Mucosa of rectum (tissue), 2 donors: ENCODE results near the gene ASGR2.
A peak's percentile ranks its signal among the peaks of the same experiment; 100 is the strongest.
"Not testable (repeated sequence)": the region's sequence is repeated elsewhere in the genome, so short reads cannot be mapped to it uniquely, and the experiment has no call there.

Source experiments
- H3K27ac ChIP-seq, 2 donors: one replicate each; pipeline ENCODE4 v1.7.0; 2013; ENCODE audit warnings: inconsistent platforms in 2 of 2, low read depth in 2 of 2, low read length in 2 of 2
- H3K27me3 ChIP-seq, 2 donors: one replicate each; pipeline ENCODE4 v1.7.0; 2013; ENCODE audit warnings: low read length in 2 of 2; ENCODE audit not compliant: control insufficient read depth in 2 of 2, insufficient read depth in 2 of 2
- H3K36me3 ChIP-seq, 2 donors: one replicate each; pipeline ENCODE4 v1.7.0; 2013; ENCODE audit warnings: low read length in 2 of 2; ENCODE audit not compliant: control insufficient read depth in 2 of 2, insufficient read depth in 2 of 2
- H3K4me1 ChIP-seq, 2 donors: one replicate each; pipeline ENCODE4 v1.7.0; 2013; ENCODE audit warnings: low read length in 2 of 2, mild to moderate bottlenecking in 1 of 2; ENCODE audit not compliant: control insufficient read depth in 2 of 2, insufficient read depth in 2 of 2
- H3K4me3 ChIP-seq, 2 donors: one replicate each; pipeline ENCODE4 v1.7.0; 2013; ENCODE audit warnings: low read length in 2 of 2
- H3K9ac ChIP-seq, 2 donors: one replicate each; pipeline ENCODE4 v1.7.0; 2013; ENCODE audit warnings: low read length in 2 of 2, low read depth in 1 of 2, mild to moderate bottlenecking in 1 of 2
- H3K9me3 ChIP-seq, 2 donors: one replicate each; pipeline ENCODE4 v1.7.0; 2013; ENCODE audit warnings: low read length in 2 of 2; ENCODE audit not compliant: control insufficient read depth in 2 of 2
- donor health status: healthy.
- donor health status: Normal muscosa, but diverticular disease.

ASGR2 gene

DNA sequence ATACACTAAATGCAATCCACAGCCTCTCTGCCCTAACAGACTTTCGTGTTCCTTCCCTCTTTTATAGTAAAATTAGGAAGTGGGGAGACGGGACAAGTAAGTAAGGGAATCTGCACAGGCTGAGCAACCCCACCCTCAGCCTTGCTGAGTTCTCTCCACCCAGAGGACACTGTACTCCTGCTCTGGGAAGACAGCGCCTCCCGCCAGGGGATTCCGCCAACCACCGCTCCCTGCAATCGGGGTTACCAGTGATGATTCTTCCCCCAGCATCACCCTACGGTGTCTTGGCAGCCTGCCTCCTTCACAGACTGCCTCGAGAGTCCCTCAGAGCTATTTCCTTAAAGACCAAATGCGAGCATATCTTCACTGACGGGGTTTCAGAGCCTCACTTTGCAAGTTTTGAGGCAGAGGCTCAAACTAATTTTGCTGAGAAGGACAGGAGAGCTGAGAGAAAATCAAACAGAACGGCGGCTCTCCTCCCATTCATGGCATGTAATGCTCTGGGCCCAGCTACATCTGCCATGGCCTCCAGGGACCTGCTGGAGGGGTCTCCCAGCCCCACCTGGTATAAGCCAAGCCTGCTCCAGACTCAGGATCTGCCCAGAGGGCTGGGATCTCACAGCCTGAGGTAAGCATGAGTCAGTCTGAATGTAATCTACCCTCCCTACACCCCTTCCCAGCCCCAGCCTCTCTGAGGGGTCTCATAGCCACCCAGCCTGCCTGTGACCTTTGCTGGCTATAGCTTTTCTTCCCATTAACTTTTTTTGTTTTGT lies 22.7 kb upstream of the ASGR2 start:
- no peaks in the 10 kb centered on the region for H3K36me3 ChIP-seq
- H3K4me1 ChIP-seq, result peaks cover 13 to 24% of the 10 kb centered on the region in 2 donors
- H3K9me3 ChIP-seq, result no peaks in the 10 kb centered on the region
- H3K27ac ChIP-seq, result no peak overlapping the region
- peaks cover 5 to 6% of the 10 kb centered on the region in 2 donors for H3K27me3 ChIP-seq
- no peak overlapping the region for H3K9ac ChIP-seq
- H3K4me3 ChIP-seq, result no peak overlapping the region

DNA sequence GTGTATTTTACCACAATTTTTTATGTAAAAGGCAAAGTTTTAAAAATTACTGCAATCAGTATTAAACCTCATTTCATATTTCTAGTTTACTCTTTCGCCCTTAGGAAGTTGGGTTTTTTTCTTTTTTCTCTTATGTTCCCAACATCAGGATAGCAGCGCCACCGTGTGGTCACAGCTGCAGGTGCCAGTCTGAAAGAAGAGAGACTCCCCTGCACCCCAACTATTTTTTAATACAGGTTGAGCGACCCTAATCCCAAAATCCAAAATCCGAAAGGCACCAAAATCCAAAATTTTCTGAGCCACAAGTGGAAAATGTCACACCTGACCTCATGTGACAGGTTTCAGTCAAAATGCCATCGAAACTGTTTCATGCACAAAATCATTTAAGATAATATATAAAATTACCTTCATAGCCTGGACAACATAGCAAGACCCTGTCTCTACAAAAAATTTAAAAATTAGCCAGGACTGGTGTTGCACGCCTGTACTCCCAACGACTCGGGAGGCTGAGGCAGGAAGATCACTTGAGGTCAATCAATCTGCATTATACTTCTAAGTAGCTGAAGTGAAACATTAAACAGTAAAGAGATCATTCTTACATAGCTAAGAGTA lies 21.8 kb upstream of the ASGR2 start:
- Histone ChIP-seq H3K36me3 (no peaks in the 10 kb centered on the region), H3K27ac (no peak overlapping the region), H3K27me3 (peaks cover 5 to 6% of the 10 kb centered on the region in 2 donors), H3K9ac (no peak overlapping the region), H3K4me3 (no peak overlapping the region), H3K4me1 (peaks cover 13 to 15% of the 10 kb centered on the region in 2 donors), H3K9me3 (no peaks in the 10 kb centered on the region)

DNA sequence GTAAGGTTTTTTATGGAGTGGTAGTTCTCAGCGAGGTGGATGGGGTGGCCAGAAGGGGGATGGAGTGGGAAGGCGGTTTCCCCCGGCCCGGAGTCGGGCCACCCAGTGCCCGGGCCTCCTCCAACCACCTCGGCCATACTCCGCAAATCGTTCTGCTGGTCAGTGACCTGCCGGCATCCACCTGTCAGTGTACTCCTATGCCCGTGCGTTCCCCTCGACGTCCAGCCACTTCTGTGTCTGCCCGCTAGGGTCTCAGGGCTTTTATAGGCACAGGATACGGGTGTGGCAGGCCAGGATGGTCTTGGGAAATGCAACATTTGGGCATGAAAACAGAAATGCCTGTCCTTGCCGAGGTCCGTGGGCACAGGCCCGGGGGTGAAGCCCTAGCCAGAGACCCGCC lies 19.3 kb upstream of the ASGR2 start:
- Histone ChIP-seq H3K27me3 (peaks cover 5 to 6% of the 10 kb centered on the region in 2 donors), H3K9ac (no peak overlapping the region), H3K4me1 (peaks cover 0 to 3% of the 10 kb centered on the region in 2 donors), H3K4me3 (no peak overlapping the region), H3K9me3 (no peaks in the 10 kb centered on the region), H3K36me3 (no peaks in the 10 kb centered on the region), H3K27ac (no peak overlapping the region)

DNA sequence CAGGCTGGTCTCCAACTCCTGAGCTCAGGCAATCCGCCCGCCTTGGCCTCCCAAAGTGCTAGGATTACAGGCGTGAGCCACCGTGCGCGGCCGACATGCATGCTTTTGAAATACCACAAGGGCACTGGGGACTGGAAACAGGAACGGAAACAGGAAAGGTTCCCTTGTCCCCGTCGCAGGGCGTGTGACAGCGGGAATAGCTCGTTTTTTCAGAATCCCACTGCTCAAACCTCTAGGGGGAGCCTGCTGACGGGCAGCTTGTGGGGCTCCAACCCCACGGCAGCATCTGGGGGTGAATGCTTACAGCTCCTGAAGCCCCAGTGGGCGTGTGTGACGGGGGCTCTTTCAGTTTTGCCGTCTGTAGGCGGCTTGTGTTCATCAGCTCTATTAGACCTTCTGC lies 18.8 kb upstream of the ASGR2 start:
- H3K36me3 ChIP-seq, result no peaks in the 10 kb centered on the region
- no peak overlapping the region for H3K27ac ChIP-seq
- peaks cover 5 to 6% of the 10 kb centered on the region in 2 donors for H3K27me3 ChIP-seq
- H3K4me3 ChIP-seq, result no peak overlapping the region
- no peak overlapping the region for H3K9ac ChIP-seq
- H3K4me1 ChIP-seq, result no peaks in the 10 kb centered on the region
- no peaks in the 10 kb centered on the region for H3K9me3 ChIP-seq

DNA sequence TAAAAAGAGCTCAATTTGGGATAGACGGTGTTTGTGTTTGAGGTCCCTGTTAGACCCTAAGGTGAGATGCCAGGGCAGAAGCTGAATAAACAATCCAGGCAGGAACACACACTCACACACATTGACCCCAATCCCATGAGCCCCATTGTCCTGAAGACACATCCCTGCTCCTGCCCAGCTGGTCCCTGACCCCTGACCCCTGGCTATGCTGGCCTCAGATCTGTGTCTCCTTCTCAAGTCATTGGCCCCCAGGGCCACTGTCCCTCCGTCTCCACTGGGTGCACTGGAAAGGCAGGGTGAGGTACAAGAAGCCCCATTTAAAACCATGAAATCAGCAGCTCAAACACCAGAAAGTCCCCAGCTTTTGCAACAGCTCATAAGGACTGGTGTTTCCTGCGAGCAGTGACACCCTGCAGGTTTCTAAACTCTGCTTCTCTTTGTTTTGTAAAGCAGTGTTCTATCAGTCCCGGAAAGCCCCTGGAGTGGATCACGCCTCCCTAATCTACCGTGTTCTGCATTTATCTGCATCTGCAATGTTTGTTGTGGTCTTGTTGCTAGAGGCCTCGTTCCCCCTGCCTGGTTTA lies 18.0 kb upstream of the ASGR2 start:
- Histone ChIP-seq H3K9ac (no peak overlapping the region), H3K4me1 (no peaks in the 10 kb centered on the region), H3K36me3 (no peaks in the 10 kb centered on the region), H3K9me3 (no peaks in the 10 kb centered on the region), H3K27ac (peak overlapping the region in 1 of 2 donors; percentile 68), H3K27me3 (peaks cover 5 to 6% of the 10 kb centered on the region in 2 donors), H3K4me3 (no peak overlapping the region)

DNA sequence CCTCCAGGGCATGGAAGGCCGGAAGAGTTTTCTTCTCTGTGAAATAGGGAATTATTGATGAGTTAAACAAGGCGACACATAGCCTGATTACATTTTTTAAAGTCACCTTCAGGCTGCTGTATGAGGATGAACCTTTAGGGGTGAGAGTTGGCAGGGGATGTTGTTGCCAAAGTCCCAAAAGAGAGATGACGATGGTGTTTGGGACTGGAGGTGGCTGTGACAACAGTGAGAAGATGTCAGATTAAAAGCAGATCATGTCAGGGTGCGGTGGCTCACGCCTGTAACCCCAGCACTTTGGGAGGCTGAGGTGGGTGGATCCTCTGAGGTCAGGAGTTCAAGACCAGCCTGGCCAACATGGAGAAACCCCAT lies 16.8 kb upstream of the ASGR2 start:
- Histone ChIP-seq H3K36me3 (no peaks in the 10 kb centered on the region), H3K9ac (no peak overlapping the region), H3K27ac (peak overlapping the region in 1 of 2 donors; percentile 35), H3K4me3 (peak overlapping the region in 1 of 2 donors; percentile 31), H3K4me1 (no peaks in the 10 kb centered on the region), H3K27me3 (no peaks in the 10 kb centered on the region), H3K9me3 (no peaks in the 10 kb centered on the region)

DNA sequence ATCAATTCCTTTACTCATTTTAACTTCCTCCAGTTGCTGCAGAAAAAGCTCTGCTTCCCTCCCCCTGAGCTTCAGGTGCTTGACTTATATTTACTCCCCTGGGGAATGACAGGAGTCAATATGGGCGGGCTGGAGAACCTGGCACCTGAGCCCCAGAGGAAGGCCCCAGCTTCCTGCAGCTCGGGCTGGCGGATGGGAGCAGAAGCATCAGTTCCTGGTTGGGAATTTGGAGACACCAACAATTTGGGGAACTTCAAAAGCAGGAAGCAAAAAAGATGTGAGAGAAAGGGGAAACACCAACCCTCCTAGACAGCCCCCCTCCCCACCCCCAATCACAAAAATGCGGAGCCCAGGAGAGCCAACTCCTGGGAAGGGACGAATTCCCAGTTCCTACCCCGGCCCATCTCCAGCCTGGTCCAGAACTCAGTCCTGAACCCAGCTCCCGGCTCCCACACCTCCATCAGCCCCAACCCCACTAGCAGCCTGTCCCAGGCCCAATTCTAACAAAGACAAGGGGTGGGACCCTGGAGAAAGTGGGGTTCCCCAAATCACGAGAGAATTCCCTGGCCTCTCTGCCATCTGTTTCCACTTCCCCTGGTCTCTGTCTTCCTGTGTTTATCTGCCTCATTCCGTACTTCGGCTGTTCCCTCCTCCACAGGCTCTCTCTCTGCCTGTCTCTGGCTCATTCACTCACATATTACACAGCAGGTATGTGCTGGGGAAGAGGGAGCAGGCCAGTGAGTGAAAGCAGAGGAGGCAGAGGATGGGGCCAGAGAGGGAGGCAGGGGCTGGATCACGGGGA lies 16.2 kb upstream of the ASGR2 start:
- no peaks in the 10 kb centered on the region for H3K4me1 ChIP-seq
- no peaks in the 10 kb centered on the region for H3K27me3 ChIP-seq
- no peaks in the 10 kb centered on the region for H3K9me3 ChIP-seq
- H3K9ac ChIP-seq, result no peak overlapping the region
- peak overlapping the region in 1 of 2 donors; percentile 31 for H3K4me3 ChIP-seq
- H3K36me3 ChIP-seq, result no peaks in the 10 kb centered on the region
- H3K27ac ChIP-seq, result peak overlapping the region in 1 of 2 donors; percentile 35

DNA sequence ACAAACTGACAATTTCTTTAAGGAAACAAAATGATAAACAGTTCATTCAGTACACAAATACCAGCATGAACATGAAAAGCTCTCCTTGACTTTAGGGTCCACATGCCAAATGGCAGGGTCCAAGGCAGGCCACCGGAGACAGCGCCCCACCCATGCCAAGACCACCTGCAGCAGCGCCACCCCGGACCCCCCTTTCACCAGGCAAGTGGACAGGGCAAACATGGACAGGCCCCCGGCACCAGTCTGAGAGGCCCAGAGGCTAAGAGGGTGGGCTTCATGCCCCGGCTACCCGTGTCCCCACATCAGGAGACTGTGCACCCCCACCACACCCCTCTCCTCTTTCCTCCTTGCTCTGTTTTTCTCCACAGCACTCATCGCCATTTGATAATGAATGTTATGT lies 14.7 kb upstream of the ASGR2 start:
- Histone ChIP-seq H3K36me3 (no peaks in the 10 kb centered on the region), H3K27me3 (no peaks in the 10 kb centered on the region), H3K4me3 (no peak overlapping the region), H3K9ac (no peak overlapping the region), H3K4me1 (no peaks in the 10 kb centered on the region), H3K9me3 (no peaks in the 10 kb centered on the region), H3K27ac (no peak overlapping the region)

DNA sequence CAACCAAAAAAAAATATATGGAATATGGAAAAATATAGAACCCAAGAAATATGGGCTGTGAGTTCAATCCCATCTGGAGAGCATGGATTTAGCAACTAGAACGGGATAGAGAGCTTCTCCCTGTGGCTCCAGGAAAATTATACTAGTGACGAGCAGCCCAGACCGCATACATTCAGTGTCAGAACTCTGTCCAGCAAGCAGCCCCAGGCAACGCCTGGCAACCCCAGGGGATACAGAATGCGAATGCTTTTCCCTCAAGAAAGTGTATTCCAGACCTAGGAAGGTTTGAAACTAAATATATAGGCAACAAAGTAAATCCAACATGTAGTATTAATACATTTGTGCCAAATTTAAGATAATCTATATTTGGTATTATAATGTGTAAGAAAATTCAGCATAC lies 13.5 kb upstream of the ASGR2 start:
- H3K27ac ChIP-seq, result no peak overlapping the region
- no peaks in the 10 kb centered on the region for H3K36me3 ChIP-seq
- H3K4me1 ChIP-seq, result no peaks in the 10 kb centered on the region
- H3K4me3 ChIP-seq, result no peak overlapping the region
- H3K9me3 ChIP-seq, result no peaks in the 10 kb centered on the region
- no peak overlapping the region for H3K9ac ChIP-seq
- no peaks in the 10 kb centered on the region for H3K27me3 ChIP-seq

DNA sequence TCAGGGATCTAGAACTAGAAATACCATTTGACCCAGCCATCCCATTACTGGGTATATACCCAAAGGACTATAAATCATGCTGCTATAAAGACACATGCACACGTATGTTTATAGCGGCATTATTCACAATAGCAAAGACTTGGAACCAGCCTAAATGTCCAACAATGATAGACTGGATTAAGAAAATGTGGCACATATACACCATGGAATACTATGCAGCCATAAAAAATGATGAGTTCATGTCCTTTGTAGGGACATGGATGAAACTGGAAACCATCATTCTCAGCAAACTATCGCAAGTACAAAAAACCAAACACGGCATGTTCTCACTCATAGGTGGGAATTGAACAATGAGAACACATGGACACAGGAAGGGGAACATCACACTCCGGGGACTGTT lies 12.9 kb upstream of the ASGR2 start:
- H3K9ac ChIP-seq, H3K4me3 ChIP-seq, H3K27me3 ChIP-seq, H3K4me1 ChIP-seq, H3K36me3 ChIP-seq, H3K9me3 ChIP-seq, H3K27ac ChIP-seq: not testable (repeated sequence)
